Colonic mucosa (tissue), 4 donors: ENCODE measurements around the gene HHAT. TPM values are rescaled to one million over a fixed set of nuclear protein-coding genes. Genes with fewer than 3 reads are reported as not detected.
"Not testable (repeated sequence)": the region's sequence is repeated elsewhere in the genome, so short reads cannot be mapped to it uniquely, and the experiment has no call there.

Experiments
- DNase-seq: peaks from one replicate; pipeline ENCODE4 v3.0.0-alpha.2; 2020
- H3K27ac ChIP-seq: fragments of 200-600 bp; one replicate; pipeline ENCODE4 v1.8.0; 2021
- H3K27me3 ChIP-seq: fragments of 200-600 bp; one replicate; pipeline ENCODE4 v1.8.0; 2021
- H3K36me3 ChIP-seq: fragments of 200-600 bp; one replicate; pipeline ENCODE4 v1.8.0; 2021
- H3K4me1 ChIP-seq: fragments of 200-600 bp; one replicate; pipeline ENCODE4 v1.8.0; 2021; ENCODE audit warnings: mild to moderate bottlenecking
- H3K4me3 ChIP-seq: fragments of 200-600 bp; one replicate; pipeline ENCODE4 v1.8.0; 2021
- H3K9ac ChIP-seq, 2 donors: one replicate each; pipeline ENCODE4 v1.7.0; 2013; ENCODE audit warnings: control low read depth in 2 of 2, low read depth in 2 of 2, low read length in 2 of 2
- H3K9me3 ChIP-seq: fragments of 200-600 bp; one replicate; pipeline ENCODE4 v1.8.0; 2021
- intact Hi-C: fragments of 100-400 bp; cut with DNase I; formaldehyde crosslinking; loops from one replicate; pipeline ENCODE4 v1.14.1; 2022
- total RNA-seq, 2 donors: library from RNA; stranded (reverse); fragmentation: NEBNext Ultra II Directional in 1 of 2; extraction: Animal tissue kit (Norgen Biotek cat#: 25700) in 1 of 2; gene quantifications; one replicate each; pipeline ENCODE4 v1.2.1, GENCODE V29; 2021
- TF ChIP-seq, protein P1 (sequence below): fragments of 200-600 bp; IDR thresholded peaks from one replicate; pipeline ENCODE4 v1.8.0; 2022; ENCODE audit warnings: antibody characterized with exemption, mild to moderate bottlenecking
- donor health status: healthy.
- donor health status: DM: no; HTN: no; CAD: no.
- donor health status: DM: no; HTN: no; CAD: no.

HHAT gene
- total RNA-seq, 2 donors from 2014 or later = 3.2 to 4.9 TPM

DNA sequence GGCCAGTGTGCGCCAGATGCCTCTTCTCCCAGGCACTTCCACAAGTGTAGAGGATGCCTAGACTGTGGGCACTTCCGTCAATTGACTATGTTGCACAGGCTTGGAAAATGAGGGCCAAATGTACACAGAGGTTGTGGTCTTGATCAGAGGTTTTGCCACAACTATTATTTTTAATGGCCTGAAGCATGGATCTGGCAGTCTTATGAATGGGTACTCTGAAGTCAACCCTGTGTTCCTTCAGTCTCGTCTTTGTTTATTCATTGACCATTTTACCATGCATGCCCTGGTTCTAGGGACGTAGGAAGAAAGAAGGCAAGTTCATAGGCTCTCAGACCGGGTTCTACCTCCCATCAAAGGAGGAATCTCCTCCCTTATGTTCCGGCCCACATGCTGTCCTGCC, 329.1 kb downstream of the HHAT start:
- Histone ChIP-seq H3K9me3 (no peaks in the 10 kb centered on the region), H3K27ac (no peak overlapping the region), H3K4me1 (no peaks in the 10 kb centered on the region), H3K4me3 (no peak overlapping the region), H3K27me3 (no peaks in the 10 kb centered on the region), H3K36me3 (no peaks in the 10 kb centered on the region), H3K9ac (no peak overlapping the region)
- DNase-seq = no peak
- intact Hi-C loops = no loop called here
- TF ChIP-seq, protein P1, sequence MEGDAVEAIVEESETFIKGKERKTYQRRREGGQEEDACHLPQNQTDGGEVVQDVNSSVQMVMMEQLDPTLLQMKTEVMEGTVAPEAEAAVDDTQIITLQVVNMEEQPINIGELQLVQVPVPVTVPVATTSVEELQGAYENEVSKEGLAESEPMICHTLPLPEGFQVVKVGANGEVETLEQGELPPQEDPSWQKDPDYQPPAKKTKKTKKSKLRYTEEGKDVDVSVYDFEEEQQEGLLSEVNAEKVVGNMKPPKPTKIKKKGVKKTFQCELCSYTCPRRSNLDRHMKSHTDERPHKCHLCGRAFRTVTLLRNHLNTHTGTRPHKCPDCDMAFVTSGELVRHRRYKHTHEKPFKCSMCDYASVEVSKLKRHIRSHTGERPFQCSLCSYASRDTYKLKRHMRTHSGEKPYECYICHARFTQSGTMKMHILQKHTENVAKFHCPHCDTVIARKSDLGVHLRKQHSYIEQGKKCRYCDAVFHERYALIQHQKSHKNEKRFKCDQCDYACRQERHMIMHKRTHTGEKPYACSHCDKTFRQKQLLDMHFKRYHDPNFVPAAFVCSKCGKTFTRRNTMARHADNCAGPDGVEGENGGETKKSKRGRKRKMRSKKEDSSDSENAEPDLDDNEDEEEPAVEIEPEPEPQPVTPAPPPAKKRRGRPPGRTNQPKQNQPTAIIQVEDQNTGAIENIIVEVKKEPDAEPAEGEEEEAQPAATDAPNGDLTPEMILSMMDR = no peak

DNA sequence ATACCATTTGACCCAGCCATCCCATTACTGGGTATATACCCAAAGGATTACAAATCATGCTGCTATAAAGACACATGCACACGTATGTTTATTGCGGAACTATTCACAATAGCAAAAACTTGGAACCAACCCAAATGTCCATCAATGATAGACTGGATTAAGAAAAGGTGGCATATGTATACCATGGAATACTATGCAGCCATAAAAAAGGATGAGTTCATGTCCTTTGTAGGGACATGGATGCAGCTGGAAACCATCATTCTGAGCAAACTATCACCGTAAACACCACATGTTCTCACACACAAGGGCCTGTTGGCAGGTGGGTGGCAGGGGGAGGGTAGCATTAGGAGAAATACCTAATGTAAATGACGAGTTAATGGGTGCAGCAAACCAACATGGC, 332.8 kb downstream of the HHAT start:
- H3K27me3 ChIP-seq, H3K9me3 ChIP-seq, intact Hi-C loops, H3K9ac ChIP-seq, DNase-seq, H3K4me3 ChIP-seq, H3K27ac ChIP-seq, H3K4me1 ChIP-seq, H3K36me3 ChIP-seq: not testable (repeated sequence)

DNA sequence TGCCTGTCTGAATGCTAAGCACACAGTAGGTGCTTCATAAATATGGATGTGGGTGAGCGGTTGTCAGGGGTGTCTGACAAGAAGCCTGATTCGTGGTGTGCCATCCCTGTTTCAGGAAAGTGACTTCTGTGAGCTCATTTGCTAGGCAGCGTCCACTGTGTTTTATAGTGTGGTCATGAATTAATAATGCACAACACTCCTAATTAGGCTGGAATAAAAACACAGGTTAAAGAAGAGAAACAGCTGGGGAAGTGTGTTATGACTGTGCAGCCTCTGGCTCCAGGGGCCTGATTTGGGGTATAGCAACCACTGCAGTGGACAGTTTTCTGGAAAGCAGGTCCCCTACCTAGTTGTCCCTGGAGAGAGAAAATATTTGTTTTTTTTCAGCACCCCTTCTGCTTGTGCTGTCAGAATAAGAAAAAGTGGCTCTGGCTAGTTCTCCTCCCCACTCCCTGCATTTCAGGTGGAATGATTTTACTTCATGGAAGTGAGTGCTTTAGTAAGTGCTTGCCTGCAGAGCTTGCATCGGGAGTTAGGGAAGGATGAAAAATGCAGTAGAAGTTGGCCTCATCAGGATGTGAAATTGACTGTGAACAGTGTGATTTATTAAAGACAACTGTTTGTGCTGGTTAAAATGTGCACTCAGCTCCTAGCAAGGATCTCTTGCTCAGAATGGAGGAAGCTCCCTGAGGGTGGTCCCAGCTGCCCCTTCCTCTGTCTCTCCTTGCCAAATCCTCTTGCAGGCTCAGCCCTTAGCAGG, 333.8 kb downstream of the HHAT start:
- DNase-seq = no peak
- H3K36me3 ChIP-seq = no peaks in the 10 kb centered on the region
- intact Hi-C loops = no loop called here
- no peaks in the 10 kb centered on the region for H3K4me1 ChIP-seq
- H3K27ac ChIP-seq = no peak overlapping the region
- no peak overlapping the region for H3K9ac ChIP-seq
- TF ChIP-seq, protein P1 = no peak
- H3K9me3 ChIP-seq = no peaks in the 10 kb centered on the region
- H3K27me3 ChIP-seq = no peaks in the 10 kb centered on the region
- H3K4me3 ChIP-seq = no peak overlapping the region

DNA sequence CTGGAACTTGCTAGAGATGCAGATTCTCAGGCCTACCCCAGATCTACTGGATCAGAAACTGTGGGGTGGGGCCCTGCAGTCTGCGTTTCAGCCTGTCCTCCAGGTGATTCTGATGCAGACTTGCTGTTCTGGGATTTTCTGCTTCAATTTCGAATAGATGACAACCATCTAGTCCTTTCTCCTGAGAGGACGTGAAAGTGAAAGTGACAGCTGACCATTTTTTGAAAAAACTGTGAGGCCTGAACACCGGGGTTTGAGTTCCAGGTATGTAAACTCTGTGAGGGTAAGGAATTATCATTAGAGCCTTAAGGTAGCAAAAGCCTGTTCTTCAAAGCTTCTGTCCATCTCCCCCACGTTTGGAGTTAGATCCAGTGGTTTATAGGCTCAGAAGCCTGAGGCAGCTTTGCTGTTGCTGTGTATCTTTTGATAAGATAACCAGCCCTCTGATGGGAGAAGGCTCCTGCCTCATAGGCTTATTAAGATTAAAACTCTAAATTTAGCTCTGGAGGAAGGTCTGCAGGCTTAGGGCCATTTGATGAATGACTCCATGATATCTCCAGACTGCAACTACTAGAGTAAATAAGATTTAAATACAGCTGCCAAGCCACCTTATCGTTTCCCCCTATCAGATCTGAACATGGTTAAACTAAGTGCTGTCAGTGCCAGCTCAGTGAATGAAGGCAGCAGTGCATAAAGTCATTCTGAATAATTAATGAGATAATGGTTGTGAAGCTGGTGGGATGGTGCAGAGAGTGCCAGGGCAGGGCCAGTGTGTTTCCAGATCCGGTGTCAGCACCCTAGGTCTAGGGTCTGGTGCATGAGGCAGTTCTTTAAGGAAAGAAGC, 335.2 kb downstream of the HHAT start:
- intact Hi-C loops = no loop called here
- TF ChIP-seq, protein P1 = no peak
- Histone ChIP-seq H3K27me3 (no peaks in the 10 kb centered on the region), H3K4me1 (no peaks in the 10 kb centered on the region), H3K36me3 (no peaks in the 10 kb centered on the region), H3K4me3 (no peak overlapping the region), H3K9me3 (no peaks in the 10 kb centered on the region), H3K27ac (no peak overlapping the region), H3K9ac (no peak overlapping the region)
- no peak for DNase-seq

DNA sequence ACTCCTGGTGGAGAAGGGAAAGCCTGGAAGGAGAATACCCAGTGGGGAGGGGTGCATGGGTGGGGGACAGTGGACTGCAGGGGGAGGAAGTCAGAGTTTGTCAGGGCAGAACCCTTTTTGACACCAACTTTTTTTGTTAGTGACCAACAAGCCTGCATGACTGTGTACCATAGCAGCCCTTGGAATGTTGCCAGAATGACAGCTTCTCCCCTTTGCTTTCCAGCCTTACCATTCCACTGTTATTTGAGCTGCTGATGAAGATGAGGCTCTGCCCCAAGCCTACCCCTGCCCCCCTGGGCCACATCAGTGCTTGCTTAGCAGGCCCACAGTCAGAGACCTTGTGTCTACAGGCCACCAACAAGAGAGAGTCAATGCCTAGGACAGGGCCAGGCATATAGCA, 341.2 kb downstream of the HHAT start:
- Histone ChIP-seq H3K4me3 (no peak overlapping the region), H3K27me3 (no peaks in the 10 kb centered on the region), H3K9ac (no peak overlapping the region), H3K4me1 (no peaks in the 10 kb centered on the region), H3K9me3 (no peaks in the 10 kb centered on the region), H3K27ac (no peak overlapping the region), H3K36me3 (no peaks in the 10 kb centered on the region)
- intact Hi-C loops = no loop called here
- TF ChIP-seq, protein P1 = no peak
- no peak for DNase-seq

DNA sequence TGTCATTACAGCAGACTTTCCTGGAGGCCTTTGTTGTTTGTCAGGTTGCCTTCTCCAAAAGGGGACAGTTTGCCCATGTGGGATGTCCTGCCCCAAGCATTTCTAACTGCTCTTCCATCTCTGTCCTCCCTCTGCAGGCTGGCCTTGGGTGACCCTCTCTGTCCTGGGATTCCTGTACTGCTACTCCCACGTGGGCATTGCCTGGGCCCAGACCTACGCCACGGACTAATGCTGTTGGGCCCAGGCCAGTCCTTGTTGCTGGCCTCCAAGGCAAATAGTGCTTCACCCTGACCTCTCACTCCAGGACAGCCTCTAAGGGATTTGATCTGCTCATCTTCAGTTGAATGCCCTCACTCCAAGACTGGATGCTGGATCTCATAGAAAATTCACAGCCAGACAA, 345.4 kb downstream of the HHAT start:
- no peak overlapping the region for H3K9ac ChIP-seq
- intact Hi-C loops = no loop called here
- H3K4me1 ChIP-seq = no peaks in the 10 kb centered on the region
- no peak for DNase-seq
- TF ChIP-seq, protein P1 = no peak
- H3K4me3 ChIP-seq = no peak overlapping the region
- H3K27ac ChIP-seq = no peak overlapping the region
- H3K9me3 ChIP-seq = no peaks in the 10 kb centered on the region
- no peaks in the 10 kb centered on the region for H3K36me3 ChIP-seq
- H3K27me3 ChIP-seq = no peaks in the 10 kb centered on the region
